Small intestine (tissue), 7 donors: Measurements from ENCODE around the gene KRTAP5-2. TPM values are rescaled to one million over a fixed set of nuclear protein-coding genes. Genes with fewer than 3 reads are reported as not detected.

Source experiments
- DNase-seq, 2 donors: peaks; one replicate each; pipeline versions ENCODE4 v3.0.0 to v3.0.0-alpha.2; 2013
- FAIRE-seq: peaks from 2 replicates; lab custom pipeline; 2012; peaks lifted over from hg19 to GRCh38; lab: Jason Lieb, UNC
- H3K27ac ChIP-seq, 3 donors: one replicate each; pipeline ENCODE4 v1.5.1; 2013; ENCODE audit warnings: low read length in 2 of 3, mild to moderate bottlenecking in 2 of 3, control low read depth in 1 of 3, inconsistent platforms in 1 of 3, low read depth in 1 of 3, moderate library complexity in 1 of 3
- H3K27me3 ChIP-seq, 3 donors: one replicate each; pipeline ENCODE4 v1.6.1; 2013; ENCODE audit warnings: low read length in 3 of 3, inconsistent platforms in 1 of 3; ENCODE audit not compliant: control insufficient read depth in 3 of 3, insufficient read depth in 3 of 3
- H3K36me3 ChIP-seq, 3 donors: one replicate each; pipeline ENCODE4 v1.6.1; 2013; ENCODE audit warnings: low read length in 3 of 3, inconsistent platforms in 1 of 3, low read depth in 1 of 3, mild to moderate bottlenecking in 1 of 3, moderate library complexity in 1 of 3; ENCODE audit not compliant: control insufficient read depth in 3 of 3, insufficient read depth in 2 of 3
- H3K4me1 ChIP-seq, 3 donors: one replicate each; pipeline ENCODE4 v1.6.1; 2013; ENCODE audit warnings: low read length in 2 of 3, inconsistent platforms in 1 of 3, low read depth in 1 of 3, mild to moderate bottlenecking in 1 of 3, moderate library complexity in 1 of 3; ENCODE audit not compliant: control insufficient read depth in 3 of 3, insufficient read depth in 2 of 3
- H3K4me3 ChIP-seq, 3 donors: one replicate each; pipeline ENCODE4 v1.5.1; 2013; ENCODE audit warnings: low read length in 3 of 3, control low read depth in 1 of 3, inconsistent platforms in 1 of 3, low read depth in 1 of 3, mild to moderate bottlenecking in 1 of 3, moderate library complexity in 1 of 3
- H3K9me3 ChIP-seq, 2 donors: one replicate each; pipeline ENCODE4 v1.6.1; 2013; ENCODE audit warnings: low read depth in 1 of 2, low read length in 1 of 2; ENCODE audit not compliant: control insufficient read depth in 2 of 2, insufficient read depth in 1 of 2
- WGBS, 3 donors: extraction: QIAGEN DNeasy Blood & Tissue Kit; methylation state at CpG; one replicate each; pipeline ENCODE4 v1.1.7; 2013; 5-methylcytosine and 5-hydroxymethylcytosine counted together
- polyA plus RNA-seq, 4 donors: library from polyadenylated mRNA; stranded (reverse) in 3 of 4; unstranded in 1 of 4; fragments of 200-250 nt in 3 of 4; fragments of 120-200 nt in 1 of 4; gene quantifications; one replicate each; pipeline versions ENCODE4 v1.2.1 to v1.2.3, GENCODE V29; 2013
- donor health status: healthy with polysubstance abuse.
- donor health status: control.
- donor health status: control.
- donor health status: Bipolar disorder and iron deficiency.
- donor health status: healthy.

Gene KRTAP5-2
- polyA plus RNA-seq, 4 donors: 0.07 TPM; not detected in 3

DNA sequence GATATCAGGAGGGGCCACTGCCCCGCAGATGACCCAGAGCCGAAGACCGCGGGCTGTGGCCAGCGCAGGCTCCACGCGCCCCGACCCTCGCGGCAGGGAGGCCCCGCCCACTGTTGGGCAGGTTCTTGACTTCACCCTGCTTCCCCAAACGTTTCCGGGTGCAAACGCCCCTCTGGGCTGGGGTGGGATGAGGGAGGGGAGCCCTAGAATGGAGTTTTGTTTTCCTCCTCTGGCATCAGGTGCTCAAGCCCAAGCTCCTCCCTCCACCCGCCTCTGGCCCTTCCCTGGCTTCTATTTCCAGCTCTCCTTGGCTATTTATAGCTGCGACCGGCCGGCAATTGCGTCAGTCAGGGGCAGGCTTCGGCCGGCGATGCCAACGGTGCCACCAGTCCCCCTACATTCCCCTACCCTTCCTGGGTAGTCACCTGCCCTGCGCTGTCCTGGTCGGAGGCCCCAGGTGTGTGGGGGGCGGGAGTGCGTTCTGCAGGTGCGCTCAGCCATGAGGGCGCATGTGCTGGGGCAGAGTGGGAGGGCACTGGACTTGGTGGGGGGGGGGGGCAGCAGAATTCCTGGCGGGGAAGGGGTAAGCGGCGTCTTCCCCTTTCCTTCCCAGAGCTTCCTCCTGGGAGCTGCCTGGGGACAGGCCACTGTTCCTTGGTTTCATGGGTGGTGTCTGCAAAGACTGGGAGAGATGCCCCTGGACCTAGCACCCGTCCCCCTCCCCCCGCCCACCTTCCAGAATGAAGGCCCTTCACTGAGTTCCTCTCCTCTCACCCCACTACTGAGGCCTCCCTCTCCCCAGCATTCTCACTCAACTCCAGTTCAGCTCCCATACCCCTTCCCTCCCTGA, 49.6 kb downstream of the KRTAP5-2 start:
- Histone ChIP-seq H3K4me1 (peaks cover 0 to 27% (median 3%) of the 10 kb centered on the region in 3 donors), H3K9me3 (no peaks in the 10 kb centered on the region), H3K36me3 (no peaks in the 10 kb centered on the region), H3K27ac (peak overlapping the region in 1 of 3 donors; percentile 71), H3K4me3 (peak overlapping the region in 2 of 3 donors; percentile 5 to 36), H3K27me3 (peaks cover 5 to 17% (median 6%) of the 10 kb centered on the region in 3 donors)
- 12 to 13% (median 12%) methylated on average over 21 to 34 of the region's 34 CpGs for WGBS, 3 donors
- no peak for FAIRE-seq
- peak; percentile 53 to 86 for DNase-seq

DNA sequence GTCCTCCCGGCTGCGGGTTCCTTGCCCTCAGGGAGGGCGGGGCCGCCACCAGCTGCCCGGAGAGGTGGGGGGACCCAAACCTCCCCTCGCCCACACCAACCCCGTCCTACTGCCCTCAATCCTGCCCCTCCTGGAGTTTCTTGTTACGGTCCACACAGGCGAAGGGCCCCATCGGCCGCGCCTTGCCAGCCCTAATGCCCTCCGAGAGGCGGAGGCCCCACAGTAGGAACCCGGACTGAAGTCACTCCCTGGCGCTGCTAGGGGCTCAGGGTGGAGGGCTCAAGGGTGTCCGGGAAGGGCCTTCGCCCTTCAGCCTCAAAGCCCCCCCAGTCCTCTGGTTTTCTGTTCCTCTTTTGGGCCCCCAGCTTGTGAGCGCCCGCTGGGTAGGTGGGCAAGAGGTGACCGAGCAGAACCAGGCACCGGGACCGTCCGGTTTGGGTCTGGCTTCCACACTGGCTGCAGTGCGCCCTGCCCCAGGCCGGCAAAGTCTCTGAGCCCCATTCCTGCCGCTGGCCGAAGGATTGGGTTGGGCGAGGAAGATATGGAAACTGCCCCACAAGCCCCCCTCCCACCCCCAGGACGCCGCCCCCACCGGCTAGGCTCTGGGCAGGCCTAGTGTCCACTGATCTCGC, 50.5 kb downstream of the KRTAP5-2 start:
- Histone ChIP-seq H3K9me3 (no peaks in the 10 kb centered on the region), H3K27ac (peak overlapping the region in 1 of 3 donors; percentile 71), H3K4me1 (peaks cover 0 to 28% (median 3%) of the 10 kb centered on the region in 3 donors), H3K27me3 (peaks cover 5 to 17% (median 6%) of the 10 kb centered on the region in 3 donors), H3K4me3 (peak overlapping the region in 2 of 3 donors; percentile 31 to 36), H3K36me3 (no peaks in the 10 kb centered on the region)
- DNase-seq (peak in 1 of 2 donors; percentile 70), FAIRE-seq (no peak)
- 6 to 11% (median 10%) methylated on average over 26 to 33 of the region's 33 CpGs for WGBS, 3 donors

Other genes starting within 250 kb of the KRTAP5-2 start
- 1 to 10 TPM in 2 of 4 donors, under 1 TPM in 1, not detected in 1; 0.27 to 7.9 (median 3.3) TPM for gene BRSK2, start 208.4 kb downstream of the KRTAP5-2 start, polyA plus RNA-seq
- gene MOB2, start 111.5 kb downstream of the KRTAP5-2 start, polyA plus RNA-seq: 10 to 100 TPM; 28.3 to 48.6 (median 42.0) TPM
- gene DUSP8, start 26.0 kb downstream of the KRTAP5-2 start, polyA plus RNA-seq: 10 to 100 TPM in 1 of 4 donors, 1 to 10 TPM in 3; 3.1 to 15.0 (median 7.1) TPM
- 1 to 10 TPM in 1 of 4 donors, not detected in 3; 2.0 TPM for gene KRTAP5-1, start 13.0 kb downstream of the KRTAP5-2 start, polyA plus RNA-seq
- not detected for gene KRTAP5-3, start 10.2 kb upstream of the KRTAP5-2 start, polyA plus RNA-seq
- gene KRTAP5-4, start 23.8 kb upstream of the KRTAP5-2 start, polyA plus RNA-seq: not detected
- gene KRTAP5-5, start 31.5 kb upstream of the KRTAP5-2 start, polyA plus RNA-seq: under 1 TPM in 1 of 4 donors, not detected in 3; 0.65 TPM
- gene KRTAP5-6, start 98.9 kb upstream of the KRTAP5-2 start, polyA plus RNA-seq: not detected
- under 1 TPM in 3 of 4 donors, not detected in 1; 0.32 to 0.54 (median 0.43) TPM for gene IFITM10, start 152.3 kb upstream of the KRTAP5-2 start, polyA plus RNA-seq
- gene CTSD, start 165.6 kb upstream of the KRTAP5-2 start, polyA plus RNA-seq: 100 to 1,000 TPM; 537 to 799 (median 556) TPM
- gene SYT8, start 236.7 kb upstream of the KRTAP5-2 start, polyA plus RNA-seq: 10 to 100 TPM in 2 of 4 donors, 1 to 10 TPM in 2; 3.1 to 46.5 (median 24.2) TPM
- 1 to 10 TPM in 3 of 4 donors, under 1 TPM in 1; 0.49 to 8.9 (median 8.2) TPM for gene TNNI2, start 240.7 kb upstream of the KRTAP5-2 start, polyA plus RNA-seq